ENCODE results near the gene ELMO1.
A peak's percentile ranks its signal among the peaks of the same experiment; 100 is the strongest.

ELMO1 gene

GRCh38 chr7:37462138-37462537 is 13.5 kb upstream of the ELMO1 start:
- no peak for DNase-seq

- no peak for DNase-seq
Observed at GRCh38 chr7:37455081-37455480, 6.4 kb upstream of the ELMO1 start.

GRCh38 chr7:37452346-37452745 is 3.7 kb upstream of the ELMO1 start:
- DNase-seq, result no peak

GRCh38 chr7:37450035-37450434 is 1.4 kb upstream of the ELMO1 start:
- DNase-seq, result no peak

GRCh38 chr7:37449621-37450020 is 957 bp upstream of the ELMO1 start:
- DNase-seq, result no peak

GRCh38 chr7:37448011-37448635 is 541 bp downstream of the ELMO1 start:
- peak in 3 of 4 experiments; percentile 18 to 35 (median 34) for DNase-seq

GRCh38 chr7:37446371-37446770 is 2.3 kb downstream of the ELMO1 start:
- no peak for DNase-seq

DNA sequence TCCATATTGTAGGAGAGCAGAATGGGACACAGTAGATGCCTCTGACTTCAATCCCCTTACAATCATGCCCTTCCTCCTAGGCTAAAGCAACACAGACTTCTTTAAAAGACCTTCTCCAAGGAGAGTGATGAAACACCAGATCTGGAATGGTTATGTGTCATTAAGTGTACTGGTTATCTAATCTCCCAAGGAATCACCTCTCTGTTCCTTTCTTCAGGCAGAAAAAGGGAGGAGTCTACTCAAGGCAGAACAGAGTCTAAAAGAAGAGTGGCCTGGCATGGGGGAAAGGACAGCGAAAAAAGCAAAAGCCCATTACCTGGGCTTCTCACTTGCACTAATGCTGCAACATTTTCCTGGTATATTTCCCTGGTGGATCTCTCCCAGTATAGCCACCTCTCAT is 2.9 kb downstream of the ELMO1 start:
- DNase-seq, result no peak

- DNase-seq, result no peak
Observed at GRCh38 chr7:37445064-37445723, 3.5 kb downstream of the ELMO1 start.

GRCh38 chr7:37443627-37444026 is 5.0 kb downstream of the ELMO1 start:
- no peak for DNase-seq

- no peak for DNase-seq
Observed at GRCh38 chr7:37442268-37442667, 6.4 kb downstream of the ELMO1 start.

- no peak for DNase-seq
Observed at GRCh38 chr7:37441816-37442215, 6.8 kb downstream of the ELMO1 start.

GRCh38 chr7:37441386-37441760 is 7.3 kb downstream of the ELMO1 start:
- no peak for DNase-seq

DNA sequence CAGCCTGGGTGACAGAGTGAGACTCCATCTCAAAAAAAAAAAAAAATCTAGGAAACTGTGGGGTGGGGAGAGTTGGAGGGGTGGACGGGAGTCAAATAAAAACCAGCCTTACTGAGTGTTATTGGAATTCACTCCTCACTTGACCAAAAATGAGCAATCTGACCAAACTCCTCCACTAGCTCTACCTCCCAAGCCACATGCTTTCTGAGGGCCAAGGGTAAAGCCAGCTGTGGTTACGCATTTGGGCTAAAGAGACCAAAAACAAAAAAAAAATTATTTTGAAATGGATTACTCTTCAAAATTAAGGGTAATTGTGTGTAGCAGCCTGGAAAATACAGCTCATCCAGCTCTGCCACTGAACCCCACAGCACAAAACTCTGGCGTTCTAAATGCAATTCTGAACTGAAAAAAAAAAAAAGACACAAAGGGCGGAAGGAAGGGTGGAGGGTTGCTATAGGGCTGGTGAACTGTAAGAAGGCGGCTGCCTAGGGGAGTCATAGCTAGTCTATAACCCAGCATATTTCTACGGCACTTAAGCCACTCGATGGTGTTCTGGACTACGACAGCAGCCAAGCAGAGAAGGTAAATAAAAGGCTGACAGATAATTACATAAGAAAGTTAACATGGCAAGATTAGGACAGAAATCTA is 7.8 kb downstream of the ELMO1 start:
- no peak for DNase-seq

- DNase-seq, result no peak
Observed at GRCh38 chr7:37439653-37440026, 9.0 kb downstream of the ELMO1 start.

- no peak for DNase-seq
Observed at GRCh38 chr7:37438906-37439652, 9.6 kb downstream of the ELMO1 start.

DNA sequence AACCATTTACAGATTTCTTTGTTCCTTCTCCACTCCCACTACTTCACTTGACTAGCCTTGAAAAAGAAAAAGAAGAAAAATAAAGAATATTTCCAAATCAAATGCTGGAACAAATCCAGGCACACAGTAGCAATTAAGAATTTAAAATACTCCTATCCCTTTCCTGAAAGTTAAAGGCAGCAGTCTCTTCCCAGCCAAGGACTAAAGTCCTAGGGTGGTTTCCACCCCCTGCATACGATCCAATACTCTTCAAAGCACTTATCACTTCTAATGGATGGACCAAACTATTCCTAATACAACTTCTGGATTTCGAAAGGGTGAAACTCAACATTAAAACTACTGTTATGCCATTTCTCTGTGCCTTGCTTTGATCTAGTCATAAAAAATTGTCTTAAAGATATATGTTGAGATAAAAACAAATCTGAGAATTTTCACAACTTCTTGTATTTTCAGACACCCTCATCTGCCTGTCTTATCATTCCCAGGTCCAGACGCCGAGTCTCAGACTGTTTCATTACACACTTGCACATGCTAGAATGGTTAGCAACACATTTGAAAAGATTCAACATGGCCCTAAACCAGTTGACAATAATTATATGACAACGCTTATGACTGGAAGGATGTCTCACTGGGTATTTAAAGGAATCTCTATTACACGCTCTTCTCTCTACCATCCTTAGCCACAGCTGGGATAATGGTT is 13.4 kb downstream of the ELMO1 start:
- DNase-seq, result no peak

GRCh38 chr7:37434529-37434928 is 14.1 kb downstream of the ELMO1 start:
- DNase-seq, result no peak

DNA sequence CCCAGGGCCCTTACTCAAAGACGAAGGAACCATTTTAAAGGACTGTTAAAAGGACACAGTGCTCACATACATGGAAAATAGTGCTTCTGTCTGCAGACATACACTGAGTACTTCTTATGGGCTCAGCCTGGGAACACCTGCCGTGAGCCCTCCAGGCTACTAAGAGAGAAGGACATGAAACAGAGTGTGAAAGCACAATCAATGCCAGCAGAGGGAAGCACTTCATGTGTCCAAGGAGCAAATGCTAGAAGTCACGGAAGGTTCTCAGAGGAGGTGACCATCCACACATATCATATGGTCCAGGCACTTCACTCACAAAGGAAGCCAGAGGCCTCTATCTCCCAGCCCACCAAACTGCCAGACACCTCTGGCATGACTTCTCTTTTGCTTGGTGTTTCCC is 15.5 kb downstream of the ELMO1 start:
- no peak for DNase-seq

GRCh38 chr7:37432281-37432920 is 16.3 kb downstream of the ELMO1 start:
- DNase-seq, result no peak

GRCh38 chr7:37431413-37431812 is 17.3 kb downstream of the ELMO1 start:
- no peak for DNase-seq

DNA sequence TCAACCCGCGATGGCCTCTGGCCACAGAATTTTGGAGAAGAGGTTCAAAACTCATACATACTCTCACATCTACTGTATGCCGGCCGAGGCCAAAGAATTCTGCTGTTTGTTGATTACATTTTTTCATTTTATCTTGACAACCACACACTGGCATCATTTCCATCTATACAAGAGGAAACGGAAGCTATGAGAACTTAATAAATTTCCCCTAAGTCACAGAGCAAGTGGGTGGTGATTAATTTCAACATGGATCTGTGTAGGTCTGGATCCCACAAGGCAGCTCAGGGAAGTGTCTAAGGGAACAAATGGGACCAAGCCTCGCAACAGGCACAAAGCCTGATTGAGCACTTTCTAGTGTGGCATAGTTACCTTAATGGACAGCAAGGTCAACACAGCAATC is 18.0 kb downstream of the ELMO1 start:
- DNase-seq, result no peak

- no peak for DNase-seq
Observed at GRCh38 chr7:37430171-37430570, 18.5 kb downstream of the ELMO1 start.
